Fibroblast of lung (primary cell): ENCODE data around the gene SAPCD2. TPM values are rescaled to one million over a fixed set of nuclear protein-coding genes. Genes with fewer than 3 reads are reported as not detected.

Experiments
- DNase-seq, 2 donors: peaks; one replicate each; pipeline versions ENCODE4 v3.0.0 to v3.0.0-alpha.2; 2010; ENCODE audit warnings: low read depth in 2 of 2
- H2AFZ ChIP-seq: 2 replicates; pipeline ENCODE4 v1.5.1; 2012; ENCODE audit warnings: low read length, control low read depth, inconsistent platforms
- H3K27ac ChIP-seq: 2 replicates; pipeline ENCODE4 v1.5.1; 2011; ENCODE audit warnings: low read length, control low read depth; ENCODE audit not compliant: insufficient read depth
- H3K27me3 ChIP-seq: 2 replicates; pipeline ENCODE4 v1.5.1; 2011; ENCODE audit warnings: mild to moderate bottlenecking, low read length; ENCODE audit not compliant: control insufficient read depth, insufficient read depth
- H3K36me3 ChIP-seq: 2 replicates; pipeline ENCODE4 v1.5.1; 2011; ENCODE audit warnings: low read length; ENCODE audit not compliant: control insufficient read depth, insufficient read depth
- H3K4me1 ChIP-seq: 2 replicates; pipeline ENCODE4 v1.5.1; 2011; ENCODE audit warnings: low read length; ENCODE audit not compliant: control insufficient read depth, insufficient read depth; ENCODE audit errors: extremely low read depth
- H3K4me2 ChIP-seq: 2 replicates; pipeline ENCODE4 v1.5.1; 2011; ENCODE audit warnings: low read length, control low read depth; ENCODE audit not compliant: insufficient read depth; ENCODE audit errors: extremely low read depth
- H3K4me3 ChIP-seq, 4 experiments: fragments of 200-600 bp in 1 of 4; sonication (generic) in 1 of 4; replicated peaks in 1 of 4; 2 replicates each; pipeline ENCODE4 v1.5.1; 2011 to 2016; ENCODE audit warnings: low read length in 4 of 4, low read depth in 3 of 4, mild to moderate bottlenecking in 3 of 4, control low read depth in 2 of 4, inconsistent platforms in 1 of 4, mixed read lengths in 1 of 4; ENCODE audit not compliant: insufficient read depth in 1 of 4; ENCODE audit errors: control extremely low read depth in 1 of 4
- H3K79me2 ChIP-seq: 2 replicates; pipeline ENCODE4 v1.5.1; 2012; ENCODE audit warnings: mild to moderate bottlenecking, low read length, inconsistent platforms; ENCODE audit not compliant: control insufficient read depth, insufficient read depth
- H3K9ac ChIP-seq: 2 replicates; pipeline ENCODE4 v1.5.1; 2011; ENCODE audit warnings: mild to moderate bottlenecking, low read length, control low read depth; ENCODE audit not compliant: insufficient read depth
- H3K9me3 ChIP-seq: 2 replicates; pipeline ENCODE4 v1.5.1; 2012; ENCODE audit warnings: low read depth, low read length; ENCODE audit not compliant: control insufficient read depth, insufficient read depth
- H4K20me1 ChIP-seq: 2 replicates; pipeline ENCODE4 v1.5.1; 2011; ENCODE audit warnings: low read length; ENCODE audit not compliant: control insufficient read depth, insufficient read depth; ENCODE audit errors: extremely low read depth
- EZH2 ChIP-seq: IDR thresholded peaks from 2 replicates; pipeline ENCODE4 v1.5.1; 2012; ENCODE audit warnings: low read length, control low read depth, mild to moderate bottlenecking; ENCODE audit errors: missing control alignments
- polyA plus RNA-seq, 2 donors: library from polyadenylated mRNA; depleted of rRNA in 1 of 2; stranded (reverse) in 1 of 2; unstranded in 1 of 2; fragments of >200 nt; gene quantifications; 2 replicates each; pipeline ENCODE4 v1.2.1, GENCODE V29; 2011 to 2012; ENCODE audit warnings: missing spikeins in 1 of 2
- total RNA-seq: library from RNA; depleted of rRNA; stranded (reverse); fragments of >200 nt; gene quantifications from 2 replicates; pipeline ENCODE4 v1.2.1, GENCODE V29; 2014
- TF ChIP-seq, protein P1 (sequence below), 2 donors: IDR thresholded peaks in 1 of 2; conservative IDR thresholded peaks in 1 of 2; 1 replicate in 1 of 2; 2 replicates in 1 of 2; pipeline ENCODE4 v1.5.1; 2011 to 2012; ENCODE audit warnings: low read length in 2 of 2, control low read depth in 1 of 2, inconsistent platforms in 1 of 2, low read depth in 1 of 2, mild to moderate bottlenecking in 1 of 2

SAPCD2 gene
- total and polyA plus RNA-seq, 2 donors (not counting 1 experiment from before 2014, with no cell fraction given), result 0.85 to 2.8 TPM

DNA sequence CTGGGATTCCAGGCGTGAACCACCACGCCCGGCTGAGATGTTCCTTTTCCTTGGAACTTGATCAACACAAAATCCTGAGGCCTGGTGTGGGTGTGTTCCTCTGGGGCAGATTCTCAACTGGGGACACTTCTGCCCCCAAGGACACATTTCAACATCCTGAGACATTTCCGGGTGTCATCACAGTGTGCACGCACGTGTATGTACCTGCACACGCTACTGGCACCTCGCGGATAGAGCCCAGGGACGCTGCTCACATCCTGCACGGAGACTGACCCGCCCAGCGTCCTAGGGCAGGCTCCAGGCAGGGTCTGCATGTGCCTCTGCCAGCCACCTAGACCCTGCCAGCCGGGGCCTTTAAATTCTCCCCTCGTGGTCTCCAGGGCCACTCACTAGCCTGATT lies 8.0 kb downstream of the SAPCD2 start:
- Histone ChIP-seq H2AFZ (no peak overlapping the region), H3K79me2 (no peaks in the 10 kb centered on the region), H3K36me3 (no peaks in the 10 kb centered on the region), H3K9me3 (no peaks in the 10 kb centered on the region), H4K20me1 (no peaks in the 10 kb centered on the region), H3K4me3 (no peak overlapping the region), H3K4me1 (no peaks in the 10 kb centered on the region), H3K27me3 (peaks cover 2% of the 10 kb centered on the region), H3K9ac (no peak overlapping the region), H3K4me2 (no peak overlapping the region), H3K27ac (no peak overlapping the region)
- TF ChIP-seq EZH2, result no peak
- TF ChIP-seq, protein P1, sequence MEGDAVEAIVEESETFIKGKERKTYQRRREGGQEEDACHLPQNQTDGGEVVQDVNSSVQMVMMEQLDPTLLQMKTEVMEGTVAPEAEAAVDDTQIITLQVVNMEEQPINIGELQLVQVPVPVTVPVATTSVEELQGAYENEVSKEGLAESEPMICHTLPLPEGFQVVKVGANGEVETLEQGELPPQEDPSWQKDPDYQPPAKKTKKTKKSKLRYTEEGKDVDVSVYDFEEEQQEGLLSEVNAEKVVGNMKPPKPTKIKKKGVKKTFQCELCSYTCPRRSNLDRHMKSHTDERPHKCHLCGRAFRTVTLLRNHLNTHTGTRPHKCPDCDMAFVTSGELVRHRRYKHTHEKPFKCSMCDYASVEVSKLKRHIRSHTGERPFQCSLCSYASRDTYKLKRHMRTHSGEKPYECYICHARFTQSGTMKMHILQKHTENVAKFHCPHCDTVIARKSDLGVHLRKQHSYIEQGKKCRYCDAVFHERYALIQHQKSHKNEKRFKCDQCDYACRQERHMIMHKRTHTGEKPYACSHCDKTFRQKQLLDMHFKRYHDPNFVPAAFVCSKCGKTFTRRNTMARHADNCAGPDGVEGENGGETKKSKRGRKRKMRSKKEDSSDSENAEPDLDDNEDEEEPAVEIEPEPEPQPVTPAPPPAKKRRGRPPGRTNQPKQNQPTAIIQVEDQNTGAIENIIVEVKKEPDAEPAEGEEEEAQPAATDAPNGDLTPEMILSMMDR (conservative IDR thresholded peaks at IDR 0.05 in 1 of 2, IDR thresholded peaks at IDR 0.05 in 1 of 2; ENCODE audit: low read depth in 1 of 2, low read length in 2 of 2), result no peak
- no peak for DNase-seq

DNA sequence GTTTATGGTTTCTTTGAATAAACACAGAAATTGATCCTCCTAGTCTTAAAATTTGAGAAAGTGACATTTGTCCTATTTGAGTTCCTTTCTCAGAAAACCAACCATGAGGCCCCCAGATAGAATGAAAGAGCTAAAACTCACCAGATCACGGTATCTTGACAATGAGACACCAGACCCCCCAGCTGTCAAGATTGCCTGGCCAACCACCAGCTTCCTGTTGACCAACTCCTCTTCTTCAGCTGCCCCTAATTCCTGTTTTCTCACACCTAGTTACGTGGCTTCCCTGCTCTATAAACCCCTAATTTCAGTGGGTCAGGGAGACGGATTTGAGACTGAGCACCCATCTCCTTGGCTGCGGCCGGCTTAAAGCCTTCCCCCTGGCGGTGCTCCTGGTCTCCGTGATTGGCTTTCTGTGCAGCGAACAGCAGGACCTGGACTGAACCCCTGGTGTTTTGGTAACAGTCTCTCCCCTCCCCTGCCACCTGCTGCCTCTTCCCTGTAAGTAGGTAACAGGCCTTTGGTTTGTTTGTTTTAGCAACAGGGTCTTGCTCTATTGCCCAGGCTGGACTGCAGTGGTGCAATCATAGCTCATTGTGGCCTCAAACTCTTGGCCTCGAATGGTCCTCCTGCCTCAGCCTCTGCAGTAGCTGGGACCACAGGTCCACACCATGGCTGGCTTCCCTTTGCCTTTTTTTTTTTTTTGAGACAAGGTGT lies 11.7 kb downstream of the SAPCD2 start:
- Histone ChIP-seq H3K27ac (no peak overlapping the region), H4K20me1 (no peaks in the 10 kb centered on the region), H3K4me2 (no peak overlapping the region), H3K9me3 (no peaks in the 10 kb centered on the region), H2AFZ (no peak overlapping the region), H3K79me2 (no peaks in the 10 kb centered on the region), H3K4me1 (peaks cover 2% of the 10 kb centered on the region), H3K4me3 (no peak overlapping the region), H3K27me3 (peaks cover 8% of the 10 kb centered on the region), H3K36me3 (no peaks in the 10 kb centered on the region), H3K9ac (no peak overlapping the region)
- TF ChIP-seq, protein P1 (conservative IDR thresholded peaks at IDR 0.05 in 1 of 2, IDR thresholded peaks at IDR 0.05 in 1 of 2; ENCODE audit: low read depth in 1 of 2, low read length in 2 of 2), result no peak
- no peak for TF ChIP-seq EZH2
- no peak for DNase-seq

DNA sequence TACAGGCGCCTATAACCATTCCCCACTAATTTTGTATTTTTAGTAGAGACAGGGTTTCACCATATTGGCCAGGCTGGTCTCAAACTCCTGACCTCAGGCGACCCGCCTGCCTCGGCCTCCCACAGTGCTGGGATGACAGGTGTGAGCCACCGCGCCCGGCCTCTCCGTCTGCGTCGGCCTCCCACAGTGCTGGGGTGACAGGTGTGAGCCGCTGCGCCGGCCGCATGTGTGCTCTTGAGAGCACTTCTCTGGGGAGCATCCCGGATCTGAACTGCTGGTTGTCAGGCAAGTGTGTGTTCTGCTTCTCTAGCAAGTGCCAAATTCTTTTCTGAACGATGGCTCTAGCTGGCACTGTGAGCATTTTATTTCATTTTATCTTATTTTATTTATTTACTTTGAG lies 12.8 kb downstream of the SAPCD2 start:
- no peak for DNase-seq
- Histone ChIP-seq H3K4me2 (no peak overlapping the region), H2AFZ (no peak overlapping the region)

More for the DNA sequence above, 12.8 kb downstream of the SAPCD2 start:
- Histone ChIP-seq H3K4me1 (peaks cover 2% of the 10 kb centered on the region), H3K27ac (no peak overlapping the region), H4K20me1 (no peaks in the 10 kb centered on the region), H3K27me3 (peaks cover 16% of the 10 kb centered on the region), H3K79me2 (no peaks in the 10 kb centered on the region), H3K36me3 (no peaks in the 10 kb centered on the region), H3K9me3 (no peaks in the 10 kb centered on the region), H3K9ac (no peak overlapping the region), H3K4me3 (no peak overlapping the region)
- no peak for TF ChIP-seq EZH2
- TF ChIP-seq, protein P1 (conservative IDR thresholded peaks at IDR 0.05 in 1 of 2, IDR thresholded peaks at IDR 0.05 in 1 of 2; ENCODE audit: low read depth in 1 of 2, low read length in 2 of 2), result no peak
